PC-9 (cell line): Measurements from ENCODE around the gene MVB12B. TPM values are rescaled to one million over a fixed set of nuclear protein-coding genes. Genes with fewer than 3 reads are reported as not detected.

Experiments used
- BruUV-seq: library from RNA; stranded (reverse); fragments of 400-500 nt; replicated peaks from 2 replicates; lab custom pipeline; 2021; lab: Mats Ljungman, UMichigan
- CTCF ChIA-PET: fragments of 300-600 bp; sonication (Branson Sonifier 250); formaldehyde crosslinking; loops from one replicate; lab custom pipeline; 2022; ENCODE audit warnings: antibody characterized with exemption; lab: Charles Lee
- POLR2A ChIA-PET: fragments of 300-600 bp; sonication (Branson Sonifier 250); formaldehyde crosslinking; loops from one replicate; lab custom pipeline; 2022; ENCODE audit warnings: antibody characterized with exemption; ENCODE audit not compliant: unreplicated experiment; lab: Charles Lee
- DNase-seq, 2 experiments: peaks; one replicate each; pipeline versions ENCODE4 v3.0.0 to v3.0.0-alpha.2; 2015 to 2022; ENCODE audit warnings: mixed read lengths in 1 of 2
- H2AFZ ChIP-seq: fragments of 200-600 bp; sonication (generic); 2 replicates; pipeline ENCODE4 v1.8.1; 2017; ENCODE audit warnings: antibody characterized with exemption
- H3F3A ChIP-seq: fragments of 200-600 bp; sonication (generic); 2 replicates; pipeline ENCODE4 v1.8.1; 2017; ENCODE audit warnings: antibody characterized with exemption, mild to moderate bottlenecking, low read depth; ENCODE audit not compliant: insufficient read depth
- H3K27ac ChIP-seq: fragments of 200-600 bp; sonication (generic); 2 replicates; pipeline ENCODE4 v1.6.1; 2016; ENCODE audit warnings: mixed run types
- H3K27me3 ChIP-seq: fragments of 200-600 bp; sonication (generic); 2 replicates; pipeline ENCODE4 v1.6.1; 2016; ENCODE audit warnings: low read depth, mixed run types; ENCODE audit not compliant: insufficient read depth
- H3K36me3 ChIP-seq: fragments of 200-600 bp; sonication (generic); 2 replicates; pipeline ENCODE4 v1.6.1; 2016; ENCODE audit warnings: low read depth, mixed run types
- H3K4me1 ChIP-seq: fragments of 200-600 bp; sonication (generic); replicated peaks from 2 replicates; pipeline ENCODE4 v1.6.1; 2016; ENCODE audit warnings: mixed run types; ENCODE audit not compliant: insufficient read depth
- H3K4me2 ChIP-seq: fragments of 200-600 bp; sonication (generic); 2 replicates; pipeline ENCODE4 v1.6.1; 2017; ENCODE audit warnings: mixed run types
- H3K4me3 ChIP-seq: fragments of 200-600 bp; sonication (generic); 2 replicates; pipeline ENCODE4 v1.6.1; 2016; ENCODE audit warnings: mixed run types
- H3K79me2 ChIP-seq: fragments of 200-600 bp; sonication (generic); 2 replicates; pipeline ENCODE4 v1.6.1; 2017; ENCODE audit warnings: low read depth, mixed run types
- H3K9me2 ChIP-seq: fragments of 200-600 bp; sonication (generic); 2 replicates; pipeline ENCODE4 v1.8.1; 2017; ENCODE audit warnings: mild to moderate bottlenecking; ENCODE audit not compliant: insufficient read depth
- H3K9me3 ChIP-seq: fragments of 200-600 bp; sonication (generic); 2 replicates; pipeline ENCODE4 v1.8.1; 2016; ENCODE audit warnings: low read depth; ENCODE audit not compliant: insufficient read depth
- H4K20me1 ChIP-seq: fragments of 200-600 bp; sonication (generic); 2 replicates; pipeline ENCODE4 v1.8.1; 2017; ENCODE audit not compliant: insufficient read depth
- EZH2 ChIP-seq: fragments of 200-600 bp; sonication (generic); IDR thresholded peaks from 2 replicates; pipeline ENCODE4 v1.8.0; 2017; ENCODE audit warnings: antibody characterized with exemption, low read depth
- intact Hi-C: fragments of 100-400 bp; cut with micrococcal nuclease; formaldehyde crosslinking; loops from one replicate; pipeline ENCODE4 v1.10.0; 2022; ENCODE audit not compliant: unreplicated experiment
- total RNA-seq: library from RNA; stranded (reverse); gene quantifications from 2 replicates; pipeline ENCODE4 v1.2.3, GENCODE V29; 2021
- TF ChIP-seq, protein P1 (sequence below): fragments of 200-600 bp; sonication (generic); conservative IDR thresholded peaks from 2 replicates; pipeline ENCODE4 v1.6.1; 2017; ENCODE audit warnings: mixed run types, antibody characterized with exemption, mild to moderate bottlenecking, moderate library complexity

The MVB12B gene
- total RNA-seq, 1 experiment from 2014 or later = 8.8 TPM

- no peaks in the 10 kb centered on the region for H3K79me2 ChIP-seq
- peaks cover 10% of the 10 kb centered on the region for H3K4me1 ChIP-seq
- TF ChIP-seq, protein P1, sequence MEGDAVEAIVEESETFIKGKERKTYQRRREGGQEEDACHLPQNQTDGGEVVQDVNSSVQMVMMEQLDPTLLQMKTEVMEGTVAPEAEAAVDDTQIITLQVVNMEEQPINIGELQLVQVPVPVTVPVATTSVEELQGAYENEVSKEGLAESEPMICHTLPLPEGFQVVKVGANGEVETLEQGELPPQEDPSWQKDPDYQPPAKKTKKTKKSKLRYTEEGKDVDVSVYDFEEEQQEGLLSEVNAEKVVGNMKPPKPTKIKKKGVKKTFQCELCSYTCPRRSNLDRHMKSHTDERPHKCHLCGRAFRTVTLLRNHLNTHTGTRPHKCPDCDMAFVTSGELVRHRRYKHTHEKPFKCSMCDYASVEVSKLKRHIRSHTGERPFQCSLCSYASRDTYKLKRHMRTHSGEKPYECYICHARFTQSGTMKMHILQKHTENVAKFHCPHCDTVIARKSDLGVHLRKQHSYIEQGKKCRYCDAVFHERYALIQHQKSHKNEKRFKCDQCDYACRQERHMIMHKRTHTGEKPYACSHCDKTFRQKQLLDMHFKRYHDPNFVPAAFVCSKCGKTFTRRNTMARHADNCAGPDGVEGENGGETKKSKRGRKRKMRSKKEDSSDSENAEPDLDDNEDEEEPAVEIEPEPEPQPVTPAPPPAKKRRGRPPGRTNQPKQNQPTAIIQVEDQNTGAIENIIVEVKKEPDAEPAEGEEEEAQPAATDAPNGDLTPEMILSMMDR = no peak
- TF ChIP-seq EZH2 = no peak
- no peak overlapping the region for H3K27ac ChIP-seq
- no peaks in the 10 kb centered on the region for H3K27me3 ChIP-seq
- intact Hi-C loops = no loop called here
- no peaks in the 10 kb centered on the region for H3K36me3 ChIP-seq
- H3F3A ChIP-seq = no peaks in the 10 kb centered on the region
- CTCF ChIA-PET = no interaction called here
- H3K4me3 ChIP-seq = no peak overlapping the region
- H4K20me1 ChIP-seq = no peaks in the 10 kb centered on the region
- no peak for DNase-seq
- POLR2A ChIA-PET = no interaction called here
- no peak overlapping the region for H2AFZ ChIP-seq
- no peaks in the 10 kb centered on the region for H3K9me3 ChIP-seq
- H3K4me2 ChIP-seq = no peak overlapping the region
- H3K9me2 ChIP-seq = no peaks in the 10 kb centered on the region
- BruUV-seq = no TSS peak
Observed at GRCh38 chr9:126478216-126478981, 151.8 kb downstream of the MVB12B start.

GRCh38 chr9:126479515-126479914, 152.9 kb downstream of the MVB12B start:
- Histone ChIP-seq H3K9me3 (no peaks in the 10 kb centered on the region), H3F3A (no peaks in the 10 kb centered on the region), H4K20me1 (no peaks in the 10 kb centered on the region), H3K4me3 (no peak overlapping the region), H2AFZ (no peak overlapping the region), H3K79me2 (no peaks in the 10 kb centered on the region), H3K36me3 (no peaks in the 10 kb centered on the region), H3K4me1 (peaks cover 7% of the 10 kb centered on the region), H3K27ac (no peak overlapping the region), H3K27me3 (no peaks in the 10 kb centered on the region), H3K4me2 (no peak overlapping the region), H3K9me2 (no peaks in the 10 kb centered on the region)
- ChIA-PET CTCF (no interaction called here), POLR2A (no interaction called here)
- no peak for TF ChIP-seq EZH2
- TF ChIP-seq, protein P1 = no peak
- no TSS peak for BruUV-seq
- intact Hi-C loops = no loop called here
- DNase-seq = no peak

DNA sequence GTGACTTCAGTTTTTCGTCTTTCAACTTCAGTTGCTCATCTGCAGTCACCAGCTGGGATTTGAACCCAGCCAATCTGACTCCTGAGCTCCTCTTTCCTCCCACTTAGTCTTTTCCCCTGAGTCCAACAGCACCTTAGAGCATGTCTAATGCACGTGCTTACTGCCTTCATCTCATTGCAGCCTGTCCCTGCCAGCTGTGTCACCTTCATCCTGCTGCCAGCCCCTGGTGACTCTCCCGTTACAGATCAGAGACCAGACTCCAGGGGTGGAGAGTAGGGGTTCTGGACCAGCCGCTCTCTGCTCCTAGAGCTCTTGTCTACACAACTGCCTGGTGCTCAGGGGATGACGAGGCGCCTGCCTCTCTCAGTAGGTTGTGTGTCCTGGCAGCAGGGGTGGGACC, 154.2 kb downstream of the MVB12B start:
- H3K4me3 ChIP-seq = no peak overlapping the region
- ChIA-PET CTCF (no interaction called here), POLR2A (no interaction called here)
- intact Hi-C loops = no loop called here
- H2AFZ ChIP-seq = no peak overlapping the region
- H3K27me3 ChIP-seq = no peaks in the 10 kb centered on the region
- TF ChIP-seq EZH2 = no peak
- TF ChIP-seq, protein P1 = no peak
- no peaks in the 10 kb centered on the region for H4K20me1 ChIP-seq
- no TSS peak for BruUV-seq
- no peaks in the 10 kb centered on the region for H3K79me2 ChIP-seq
- H3K9me2 ChIP-seq = no peaks in the 10 kb centered on the region
- H3F3A ChIP-seq = no peaks in the 10 kb centered on the region
- H3K9me3 ChIP-seq = no peaks in the 10 kb centered on the region
- no peaks in the 10 kb centered on the region for H3K4me1 ChIP-seq
- DNase-seq = no peak
- H3K36me3 ChIP-seq = no peaks in the 10 kb centered on the region
- H3K27ac ChIP-seq = no peak overlapping the region
- no peak overlapping the region for H3K4me2 ChIP-seq
